H9 (cell line): ENCODE measurements around the gene TRIP11. TPM values are rescaled to one million over a fixed set of nuclear protein-coding genes. Genes with fewer than 3 reads are reported as not detected.

ENCODE experiments used
- DNase-seq: peaks from one replicate; pipeline ENCODE4 v3.0.0-alpha.2; 2017
- H2AFZ ChIP-seq: one replicate; pipeline ENCODE4 v1.6.1; 2013; ENCODE audit warnings: mild to moderate bottlenecking, low read length, control low read depth, moderate library complexity
- H2AK5ac ChIP-seq: 2 replicates; pipeline ENCODE4 v1.6.1; 2013; ENCODE audit warnings: low read length, control low read depth, mixed read lengths; ENCODE audit not compliant: insufficient read length
- H2BK120ac ChIP-seq: one replicate; pipeline ENCODE4 v1.6.1; 2013; ENCODE audit warnings: low read depth, mild to moderate bottlenecking, low read length, control low read depth, inconsistent platforms; ENCODE audit not compliant: poor library complexity, severe bottlenecking
- H2BK12ac ChIP-seq: 2 replicates; pipeline ENCODE4 v1.6.1; 2013; ENCODE audit warnings: low read length, control low read depth, mixed read lengths, low read depth; ENCODE audit not compliant: insufficient read length
- H2BK15ac ChIP-seq: 2 replicates; pipeline ENCODE4 v1.6.1; 2013; ENCODE audit warnings: low read depth, low read length, control low read depth
- H2BK20ac ChIP-seq: one replicate; pipeline ENCODE4 v1.6.1; 2013; ENCODE audit warnings: low read depth, mild to moderate bottlenecking, low read length, control low read depth, inconsistent platforms; ENCODE audit not compliant: poor library complexity, severe bottlenecking
- H2BK5ac ChIP-seq: 2 replicates; pipeline ENCODE4 v1.6.1; 2013; ENCODE audit warnings: low read length, control low read depth, mixed read lengths; ENCODE audit not compliant: insufficient read length
- H3K14ac ChIP-seq: 2 replicates; pipeline ENCODE4 v1.6.1; 2013; ENCODE audit warnings: low read length, control low read depth; ENCODE audit not compliant: insufficient read depth
- H3K18ac ChIP-seq: 2 replicates; pipeline ENCODE4 v1.6.1; 2013; ENCODE audit warnings: low read depth, mild to moderate bottlenecking, mixed read lengths, low read length, control low read depth; ENCODE audit not compliant: insufficient read length
- H3K23ac ChIP-seq: 2 replicates; pipeline ENCODE4 v1.6.1; 2013; ENCODE audit warnings: low read length, control low read depth, mixed read lengths, low read depth; ENCODE audit not compliant: insufficient read length
- H3K23me2 ChIP-seq: 2 replicates; pipeline ENCODE4 v1.6.1; 2013; ENCODE audit warnings: low read depth, mild to moderate bottlenecking, mixed read lengths, low read length, control low read depth; ENCODE audit not compliant: insufficient read length, poor library complexity, severe bottlenecking
- H3K27ac ChIP-seq: 2 replicates; pipeline ENCODE4 v1.5.1; 2013; ENCODE audit warnings: low read length, control low read depth, mixed read lengths, low read depth; ENCODE audit not compliant: insufficient read length
- H3K27me3 ChIP-seq: 2 replicates; pipeline ENCODE4 v1.6.1; 2013; ENCODE audit warnings: low read length, control low read depth, inconsistent platforms; ENCODE audit not compliant: insufficient read depth
- H3K4ac ChIP-seq: 2 replicates; pipeline ENCODE4 v1.6.1; 2013; ENCODE audit warnings: low read depth, mild to moderate bottlenecking, control low read depth, inconsistent platforms, low read length, moderate library complexity
- H3K4me1 ChIP-seq: 2 replicates; pipeline ENCODE4 v1.6.1; 2013; ENCODE audit warnings: low read length, control low read depth, inconsistent platforms; ENCODE audit not compliant: insufficient read depth
- H3K4me2 ChIP-seq: 2 replicates; pipeline ENCODE4 v1.6.1; 2013; ENCODE audit warnings: low read length, control low read depth, mixed read lengths; ENCODE audit not compliant: insufficient read length, insufficient read depth
- H3K56ac ChIP-seq: 2 replicates; pipeline ENCODE4 v1.6.1; 2013; ENCODE audit warnings: low read depth, mild to moderate bottlenecking, mixed read lengths, low read length, control low read depth; ENCODE audit not compliant: insufficient read length
- H3K79me1 ChIP-seq: 2 replicates; pipeline ENCODE4 v1.6.1; 2013; ENCODE audit warnings: low read depth, mild to moderate bottlenecking, moderate library complexity, low read length, control low read depth, inconsistent platforms; ENCODE audit not compliant: insufficient read depth, poor library complexity, severe bottlenecking
- H3K79me2 ChIP-seq: 2 replicates; pipeline ENCODE4 v1.6.1; 2013; ENCODE audit warnings: low read length, control low read depth, inconsistent platforms; ENCODE audit not compliant: insufficient read depth
- H3K9ac ChIP-seq: 2 replicates; pipeline ENCODE4 v1.6.1; 2013; ENCODE audit warnings: low read length, control low read depth, mixed read lengths; ENCODE audit not compliant: insufficient read length; ENCODE audit errors: extremely low read depth
- H3K9me3 ChIP-seq: one replicate; pipeline ENCODE4 v1.6.1; 2013; ENCODE audit warnings: low read depth, low read length, inconsistent platforms; ENCODE audit not compliant: control insufficient read depth
- H3T11ph ChIP-seq: one replicate; pipeline ENCODE4 v1.6.1; 2013; ENCODE audit warnings: mild to moderate bottlenecking, low read length, control low read depth, inconsistent platforms
- H4K20me1 ChIP-seq: one replicate; pipeline ENCODE4 v1.6.1; 2013; ENCODE audit not compliant: control insufficient read depth, insufficient read length, insufficient read depth
- H4K5ac ChIP-seq: 2 replicates; pipeline ENCODE4 v1.6.1; 2013; ENCODE audit warnings: low read depth, mild to moderate bottlenecking, mixed read lengths, low read length, control low read depth; ENCODE audit not compliant: insufficient read length
- H4K8ac ChIP-seq: replicated peaks from 2 replicates; pipeline ENCODE4 v1.6.1; 2013; ENCODE audit warnings: low read length, control low read depth, mixed read lengths, low read depth; ENCODE audit not compliant: insufficient read length
- H4K91ac ChIP-seq: 2 replicates; pipeline ENCODE4 v1.6.1; 2013; ENCODE audit warnings: low read depth, mild to moderate bottlenecking, moderate library complexity, mixed read lengths, low read length, control low read depth; ENCODE audit not compliant: insufficient read length
- H3K27ac Mint-ChIP-seq, 3 experiments: 2 replicates in 2 of 3; 3 replicates in 1 of 3; pipeline ENCODE4 v1.8.0; 2020 to 2021; ENCODE audit warnings: mixed read lengths in 3 of 3, mild to moderate bottlenecking in 1 of 3, moderate library complexity in 1 of 3
- H3K27me3 Mint-ChIP-seq: 2 replicates; pipeline ENCODE4 v1.8.0; 2021; ENCODE audit warnings: low read depth, mild to moderate bottlenecking, moderate library complexity, mixed read lengths
- H3K36me3 Mint-ChIP-seq, 3 experiments: 2 replicates in 2 of 3; 3 replicates in 1 of 3; pipeline ENCODE4 v1.8.0; 2020 to 2021; ENCODE audit warnings: low read depth in 3 of 3, mixed read lengths in 3 of 3; ENCODE audit not compliant: insufficient read depth in 1 of 3
- H3K4me1 Mint-ChIP-seq, 2 experiments: 2 replicates each; pipeline ENCODE4 v1.8.0; 2020; ENCODE audit warnings: mixed read lengths in 2 of 2
- H3K4me3 Mint-ChIP-seq, 2 experiments: 2 replicates in 1 of 2; 3 replicates in 1 of 2; pipeline ENCODE4 v1.8.0; 2020 to 2021; ENCODE audit warnings: mild to moderate bottlenecking in 2 of 2, mixed read lengths in 2 of 2, moderate library complexity in 1 of 2
- H3K9me3 Mint-ChIP-seq, 2 experiments: 2 replicates in 1 of 2; 3 replicates in 1 of 2; pipeline ENCODE4 v1.8.0; 2020; ENCODE audit warnings: mild to moderate bottlenecking in 2 of 2, mixed read lengths in 2 of 2, moderate library complexity in 1 of 2
- WGBS: extraction: QIAGEN DNeasy Blood & Tissue Kit; methylation state at CpG from one replicate; pipeline ENCODE4 v1.1.7; 2013; ENCODE audit warnings: missing lambda C conversion rate, low lambda C conversion rate, mixed read lengths; ENCODE audit not compliant: insufficient read length; ENCODE audit errors: extremely low coverage; 5-methylcytosine and 5-hydroxymethylcytosine counted together
- total RNA-seq: library from RNA; stranded (reverse); gene quantifications from 2 replicates; pipeline ENCODE4 v1.2.1, GENCODE V29; 2021
- TF ChIP-seq, protein P1 (sequence below): fragments of 200-600 bp; sonication (generic); conservative IDR thresholded peaks from 3 replicates; pipeline ENCODE4 v1.8.0; 2021; ENCODE audit warnings: antibody characterized with exemption, mild to moderate bottlenecking

Gene TRIP11
- total RNA-seq, 1 experiment from 2014 or later = 33.5 TPM

DNA sequence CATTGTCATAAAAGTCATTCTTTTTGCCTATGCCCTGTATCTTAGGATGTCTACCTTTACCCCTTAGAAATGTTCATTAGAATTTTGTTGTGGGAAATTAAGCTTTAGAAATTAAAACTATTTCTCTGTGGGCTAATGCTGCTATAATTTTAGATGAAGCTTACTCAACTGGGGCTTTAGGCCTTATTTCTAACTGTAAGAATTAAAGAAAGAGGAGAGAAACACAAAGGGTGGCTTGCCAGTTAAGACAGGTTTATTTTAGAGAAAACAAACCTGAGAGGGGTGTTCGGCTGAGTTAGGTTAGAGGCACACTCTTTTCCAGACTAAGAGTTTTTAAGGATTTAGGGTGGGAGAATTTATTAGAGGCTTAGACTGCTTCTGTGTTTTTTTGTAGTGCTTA is 6.4 kb downstream of the TRIP11 start:
- Histone ChIP-seq H3K79me1 (no peaks in the 10 kb centered on the region), H3T11ph (no peak overlapping the region), H2BK15ac (no peak overlapping the region), H3K4me1 (no peaks in the 10 kb centered on the region), H4K8ac (no peak overlapping the region), H4K91ac (no peak overlapping the region), H3K14ac (no peak overlapping the region), H3K4ac (no peak overlapping the region), H3K56ac (no peak overlapping the region), H3K4me2 (no peak overlapping the region), H3K9ac (no peak overlapping the region), H2BK120ac (no peak overlapping the region), H3K23ac (no peak overlapping the region), H3K27me3 (no peaks in the 10 kb centered on the region), H3K79me2 (peaks cover 11% of the 10 kb centered on the region; the same call in 1 of the 2 replicates), H3K27ac (no peak overlapping the region), H3K18ac (no peak overlapping the region), H2BK5ac (no peak overlapping the region), H2AFZ (no peak overlapping the region), H3K23me2 (no peaks in the 10 kb centered on the region), H4K5ac (no peak overlapping the region), H2AK5ac (no peak overlapping the region), H2BK20ac (no peak overlapping the region), H2BK12ac (no peak overlapping the region), H4K20me1 (no peaks in the 10 kb centered on the region), H3K9me3 (no peaks in the 10 kb centered on the region)
- peaks cover 7 to 8% of the 10 kb centered on the region in 2 experiments for H3K4me1 Mint-ChIP-seq
- WGBS = no CpG with 5 or more reads among the region's 1 CpG
- H3K36me3 Mint-ChIP-seq = peaks cover 18 to 49% (median 25%) of the 10 kb centered on the region in 3 experiments
- peaks cover 9 to 11% of the 10 kb centered on the region in 2 experiments for H3K9me3 Mint-ChIP-seq
- no peak overlapping the region for H3K27ac Mint-ChIP-seq
- no peak for DNase-seq
- no peaks in the 10 kb centered on the region for H3K27me3 Mint-ChIP-seq
- H3K4me3 Mint-ChIP-seq = peak overlapping the region in 1 of 2 experiments; percentile 40; a peak in 1 of 5 replicates
- TF ChIP-seq, protein P1, sequence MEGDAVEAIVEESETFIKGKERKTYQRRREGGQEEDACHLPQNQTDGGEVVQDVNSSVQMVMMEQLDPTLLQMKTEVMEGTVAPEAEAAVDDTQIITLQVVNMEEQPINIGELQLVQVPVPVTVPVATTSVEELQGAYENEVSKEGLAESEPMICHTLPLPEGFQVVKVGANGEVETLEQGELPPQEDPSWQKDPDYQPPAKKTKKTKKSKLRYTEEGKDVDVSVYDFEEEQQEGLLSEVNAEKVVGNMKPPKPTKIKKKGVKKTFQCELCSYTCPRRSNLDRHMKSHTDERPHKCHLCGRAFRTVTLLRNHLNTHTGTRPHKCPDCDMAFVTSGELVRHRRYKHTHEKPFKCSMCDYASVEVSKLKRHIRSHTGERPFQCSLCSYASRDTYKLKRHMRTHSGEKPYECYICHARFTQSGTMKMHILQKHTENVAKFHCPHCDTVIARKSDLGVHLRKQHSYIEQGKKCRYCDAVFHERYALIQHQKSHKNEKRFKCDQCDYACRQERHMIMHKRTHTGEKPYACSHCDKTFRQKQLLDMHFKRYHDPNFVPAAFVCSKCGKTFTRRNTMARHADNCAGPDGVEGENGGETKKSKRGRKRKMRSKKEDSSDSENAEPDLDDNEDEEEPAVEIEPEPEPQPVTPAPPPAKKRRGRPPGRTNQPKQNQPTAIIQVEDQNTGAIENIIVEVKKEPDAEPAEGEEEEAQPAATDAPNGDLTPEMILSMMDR = no peak
